ENCODE measurements around the gene RXRA. TPM values are rescaled to one million over a fixed set of nuclear protein-coding genes. Genes with fewer than 3 reads are reported as not detected.
A peak's percentile ranks its signal among the peaks of the same experiment; 100 is the strongest.

Gene RXRA
- total and polyA plus RNA-seq, 2 of the 13 experiments (the other 11 are each of a cell fraction or from before 2014, with no cell fraction given): 18.9 to 29.2 TPM

- TF ChIP-seq SRSF4 (IDR thresholded peaks at IDR 0.05; ENCODE audit: low read depth, low read length, poor library complexity, severe bottlenecking) (no peak), ZNF224 (CRISPR knock-in tag; IDR thresholded peaks at IDR 0.05) (no peak), CEBPZ (IDR thresholded peaks at IDR 0.05; ENCODE audit: low read length) (no peak), KLF6 (CRISPR knock-in tag; IDR thresholded peaks at IDR 0.05) (no peak), ZMAT3 (CRISPR knock-in tag; conservative IDR thresholded peaks at IDR 0.05) (no peak; the same call in 1 of the 2 replicates), EZH2 (conservative IDR thresholded peaks at IDR 0.05; ENCODE audit: low read depth, low read length) (no peak), SIN3B (IDR thresholded peaks at IDR 0.05; ENCODE audit: low read length) (no peak; the same call in 1 of the 2 replicates), ZNF124 (CRISPR knock-in tag; IDR thresholded peaks at IDR 0.05) (no peak), PAX8 (CRISPR knock-in tag; IDR thresholded peaks at IDR 0.05; ENCODE audit: borderline replicate concordance) (0 out of 2 replicates have a peak, but pooled peaks have one; percentile 11), ZNF788 (CRISPR knock-in tag; IDR thresholded peaks at IDR 0.05; ENCODE audit: borderline replicate concordance) (0 out of 2 replicates have a peak, but pooled peaks have one; percentile 32), ZNF17 (CRISPR knock-in tag; IDR thresholded peaks at IDR 0.05) (no peak), ZKSCAN5 (CRISPR knock-in tag; IDR thresholded peaks at IDR 0.05) (no peak), ZSCAN5A (CRISPR knock-in tag; IDR thresholded peaks at IDR 0.05; ENCODE audit: borderline replicate concordance) (no peak), ZHX2 (IDR thresholded peaks at IDR 0.05; ENCODE audit: low read depth) (0 out of 2 replicates have a peak, but pooled peaks have one; percentile 16), ZHX2 (CRISPR knock-in tag; IDR thresholded peaks at IDR 0.05; ENCODE audit: borderline replicate concordance) (no peak), TRIM24 (CRISPR knock-in tag; IDR thresholded peaks at IDR 0.05) (no peak), DBP (CRISPR knock-in tag; IDR thresholded peaks at IDR 0.05; ENCODE audit: not compliant biosample characterization) (no peak), SNAPC2 (CRISPR knock-in tag; IDR thresholded peaks at IDR 0.05) (no peak; the same call in 1 of the 2 replicates), HDAC6 (IDR thresholded peaks at IDR 0.05; ENCODE audit: low read depth, low read length) (no peak)
Measured at GRCh38 chr9:134328341-134328840, 2.1 kb downstream of the RXRA start (continued).
